GM19463 (cell line): ENCODE results near the gene DAGLA.
"Not testable (repeated sequence)": the region's sequence is repeated elsewhere in the genome, so short reads cannot be mapped to it uniquely, and the experiment has no call there.

Experiments used
- ATAC-seq: cut with Tn5 transposase; IDR thresholded peaks from one replicate; pipeline ENCODE4 v1.9.1; 2021; ENCODE audit warnings: mild to moderate bottlenecking, moderate library complexity; ENCODE audit not compliant: unreplicated experiment

The DAGLA gene

DNA sequence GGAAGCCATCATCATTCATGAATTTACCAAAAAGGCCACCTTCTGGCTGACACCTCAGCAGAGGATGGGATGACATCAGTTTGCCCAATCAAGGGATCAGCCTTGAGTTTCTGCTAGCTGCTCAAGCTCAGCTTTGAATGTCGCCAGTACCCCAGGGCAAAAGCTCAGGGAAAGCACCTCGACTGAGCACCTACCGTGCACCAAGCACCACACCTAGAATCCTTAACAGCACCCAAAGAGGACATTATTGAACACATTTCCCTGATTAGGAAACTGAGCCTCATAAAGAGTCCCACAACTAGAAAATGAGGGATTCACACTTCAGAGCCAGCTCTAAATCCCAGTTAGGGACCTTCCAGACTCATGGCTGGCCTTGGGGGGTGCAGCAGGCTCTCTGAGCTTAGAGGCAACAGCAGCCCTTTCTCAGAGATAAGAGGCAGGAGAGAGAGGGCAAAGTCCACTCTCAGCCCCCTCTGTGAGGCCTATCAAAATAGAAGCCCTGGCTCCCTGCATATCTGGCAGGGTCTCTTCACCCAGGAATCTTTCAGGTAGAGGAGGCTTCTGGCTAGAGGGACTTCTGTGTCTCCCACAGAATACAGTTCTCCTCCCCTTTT, 13.4 kb upstream of the DAGLA start:
- no peak for ATAC-seq

DNA sequence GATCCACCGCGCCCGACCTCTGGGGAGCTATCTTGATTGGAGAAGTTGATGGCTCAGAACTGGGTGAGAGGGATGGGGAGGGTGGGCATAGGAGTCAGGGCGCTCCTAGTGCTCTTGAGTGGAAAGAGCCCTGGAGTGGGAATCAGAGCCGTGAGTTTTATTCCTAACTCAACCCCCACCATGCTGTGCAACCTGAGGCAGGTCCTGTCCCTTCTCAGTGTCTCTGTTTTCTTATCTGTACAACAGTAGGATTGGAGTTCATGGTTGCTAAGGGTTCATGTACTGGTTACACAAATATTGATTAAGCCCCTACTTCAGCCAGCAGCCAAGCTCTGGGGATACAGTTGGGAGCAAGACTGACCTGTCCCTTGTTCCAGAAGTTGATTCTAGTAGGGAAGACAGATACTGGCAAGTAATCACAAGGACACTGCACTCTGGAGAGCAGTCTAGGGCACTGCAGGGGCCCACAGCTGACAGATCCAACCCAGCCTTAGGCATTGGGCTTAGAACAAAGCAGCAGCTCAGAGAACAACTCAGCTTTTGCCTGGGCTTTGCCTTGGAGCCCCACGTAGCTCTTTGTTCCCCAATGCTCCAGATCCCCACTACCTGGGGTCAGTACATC, 12.4 kb upstream of the DAGLA start:
- ATAC-seq: no peak

DNA sequence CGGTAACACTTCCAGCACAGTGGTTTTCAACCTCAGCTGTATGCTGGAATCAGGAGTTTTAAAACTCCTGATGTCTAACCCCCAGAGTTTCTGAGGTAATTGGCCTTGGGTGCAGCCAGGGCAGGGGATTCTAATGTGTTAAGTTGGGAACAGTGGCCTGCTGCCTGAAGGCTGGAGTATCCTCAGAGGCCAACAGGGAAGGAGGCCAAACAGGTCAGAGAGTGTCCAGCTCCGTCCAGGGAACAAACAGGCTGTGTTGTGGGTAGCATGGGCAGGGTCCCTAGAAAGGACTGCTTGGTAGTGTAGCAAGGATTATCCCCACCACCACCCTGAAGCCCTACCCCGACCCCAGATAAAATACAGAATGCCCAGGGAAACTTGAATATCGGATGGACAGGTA, 10.8 kb upstream of the DAGLA start:
- no peak for ATAC-seq

DNA sequence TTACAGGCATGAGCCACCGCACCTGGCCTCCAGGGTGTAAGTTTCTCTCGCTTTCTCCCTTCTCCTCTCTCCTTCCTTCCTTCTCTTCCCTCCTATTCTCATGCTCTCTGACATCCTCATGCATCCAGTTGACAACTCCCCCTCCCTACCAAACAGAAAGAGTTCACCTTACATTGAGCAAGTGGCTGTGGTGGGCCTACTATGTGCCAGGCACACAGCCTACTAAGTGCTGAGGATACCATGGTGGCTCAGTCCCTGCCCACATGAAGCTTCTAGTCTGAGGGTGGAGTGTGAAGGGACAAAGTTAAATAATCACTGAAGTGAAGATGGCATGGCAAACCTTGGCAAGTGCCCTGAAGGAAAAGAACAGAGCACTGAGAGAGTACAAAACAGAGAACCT, 9.6 kb upstream of the DAGLA start:
- no peak for ATAC-seq

DNA sequence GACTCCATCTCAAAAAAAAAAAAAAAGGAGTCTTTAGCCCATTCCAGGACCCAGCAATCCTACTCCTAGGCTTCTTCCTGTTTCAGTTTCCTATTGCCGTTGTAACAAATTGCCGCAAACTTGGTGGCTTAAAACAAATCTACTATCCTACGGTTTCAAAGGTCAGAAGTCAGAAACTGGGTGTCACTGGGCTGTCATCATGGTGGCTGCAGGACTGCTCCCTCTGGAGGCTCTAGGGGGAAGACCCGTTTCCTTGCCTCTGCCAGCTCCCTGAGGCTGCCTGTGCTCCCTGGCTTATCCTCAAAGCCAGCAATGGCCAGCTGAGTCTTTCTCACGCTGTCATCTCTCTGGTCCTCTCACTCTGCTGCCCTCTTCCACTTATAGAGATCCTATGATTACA, 8.7 kb upstream of the DAGLA start:
- no peak for ATAC-seq

DNA sequence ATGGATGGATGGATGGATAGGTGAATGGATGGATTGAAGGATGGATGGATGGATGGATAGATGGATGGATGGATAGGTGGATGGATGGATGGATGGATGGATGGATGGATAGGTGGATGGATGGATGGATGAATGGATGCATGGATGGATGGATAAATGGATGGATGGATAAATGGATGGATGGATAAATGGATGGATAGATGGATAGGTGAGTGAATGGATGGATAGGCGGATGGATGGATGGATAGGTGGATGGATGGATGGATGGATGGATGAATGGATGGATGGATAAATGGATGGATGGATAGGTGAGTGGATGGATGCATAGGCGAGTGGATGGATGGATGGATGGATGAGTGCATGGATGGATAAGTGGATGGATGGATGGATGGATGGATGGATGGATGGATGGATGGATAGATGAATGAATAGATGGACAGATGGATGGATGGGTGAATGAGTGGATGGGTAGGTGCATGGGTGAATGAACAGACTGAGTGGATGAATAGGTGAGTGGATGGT, 6.2 kb upstream of the DAGLA start:
- not testable (repeated sequence) for ATAC-seq

DNA sequence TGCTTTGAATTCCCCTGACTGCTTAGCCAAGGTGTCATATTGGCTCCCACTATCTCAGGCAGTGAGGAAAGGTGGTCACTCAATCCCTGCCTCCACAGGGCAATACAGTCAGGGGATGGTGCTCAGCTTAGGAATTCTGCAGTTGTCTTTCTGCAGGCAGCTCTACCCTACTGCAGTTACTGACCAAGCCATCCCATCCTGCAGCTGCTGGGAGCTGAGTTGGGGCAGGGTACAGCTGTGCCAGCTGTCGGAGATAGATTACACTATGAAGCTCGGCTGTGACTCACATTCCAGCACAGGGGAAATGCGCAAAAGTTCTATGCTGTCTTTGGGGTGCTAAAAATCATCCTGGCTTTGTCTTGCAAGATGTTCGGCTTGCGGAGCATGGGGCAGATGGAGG, 4.4 kb upstream of the DAGLA start:
- no peak for ATAC-seq

DNA sequence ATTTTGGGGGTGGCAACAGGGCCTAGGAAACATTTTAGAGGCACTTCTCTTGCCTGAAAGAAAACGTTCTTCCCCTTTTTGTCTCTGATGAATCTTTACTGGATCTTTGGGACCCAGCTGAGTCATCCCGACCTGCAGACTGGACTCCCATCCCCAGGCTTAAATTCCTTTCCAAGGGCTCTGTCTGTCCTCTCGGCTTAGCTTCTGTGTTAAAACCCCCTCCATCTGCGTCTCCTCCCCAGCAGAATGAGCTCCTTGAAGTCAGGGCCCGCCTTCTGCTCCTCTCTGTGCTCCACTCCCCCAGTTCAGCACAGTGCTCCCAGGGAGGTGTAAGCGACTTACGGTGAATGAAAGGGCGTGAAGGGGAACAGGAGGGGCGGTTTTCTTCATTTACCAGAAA, 895 bp upstream of the DAGLA start:
- no peak for ATAC-seq

DNA sequence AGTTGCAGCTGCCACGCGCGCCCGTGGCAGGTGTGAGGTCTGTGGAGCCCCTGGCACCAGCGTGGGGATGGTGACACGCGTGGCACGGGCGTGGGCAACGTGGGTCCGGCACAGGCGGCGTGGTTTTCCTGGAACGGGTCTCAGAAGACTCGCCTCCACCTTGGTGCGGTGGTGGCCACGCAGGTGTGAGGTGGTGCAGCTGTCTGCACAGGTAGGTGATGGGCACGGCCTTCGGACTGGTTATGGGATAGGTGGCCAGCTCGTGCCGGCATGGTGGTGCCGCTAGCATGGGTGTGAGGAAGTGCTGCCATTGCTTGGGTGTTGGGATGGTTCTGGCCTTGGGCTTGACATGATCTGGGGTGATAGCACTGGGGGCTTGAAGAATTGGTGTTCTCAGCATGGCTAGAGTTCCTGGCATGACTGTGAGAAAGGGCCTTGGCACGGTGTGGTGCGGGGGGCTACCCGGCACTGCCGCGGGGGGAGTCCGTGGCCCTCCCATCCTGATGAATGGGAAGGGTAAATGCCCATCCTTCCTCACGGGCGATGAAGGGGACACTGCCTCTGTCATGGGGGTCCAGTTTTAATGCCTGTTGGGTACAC, 531 bp downstream of the DAGLA start:
- ATAC-seq: no peak

DNA sequence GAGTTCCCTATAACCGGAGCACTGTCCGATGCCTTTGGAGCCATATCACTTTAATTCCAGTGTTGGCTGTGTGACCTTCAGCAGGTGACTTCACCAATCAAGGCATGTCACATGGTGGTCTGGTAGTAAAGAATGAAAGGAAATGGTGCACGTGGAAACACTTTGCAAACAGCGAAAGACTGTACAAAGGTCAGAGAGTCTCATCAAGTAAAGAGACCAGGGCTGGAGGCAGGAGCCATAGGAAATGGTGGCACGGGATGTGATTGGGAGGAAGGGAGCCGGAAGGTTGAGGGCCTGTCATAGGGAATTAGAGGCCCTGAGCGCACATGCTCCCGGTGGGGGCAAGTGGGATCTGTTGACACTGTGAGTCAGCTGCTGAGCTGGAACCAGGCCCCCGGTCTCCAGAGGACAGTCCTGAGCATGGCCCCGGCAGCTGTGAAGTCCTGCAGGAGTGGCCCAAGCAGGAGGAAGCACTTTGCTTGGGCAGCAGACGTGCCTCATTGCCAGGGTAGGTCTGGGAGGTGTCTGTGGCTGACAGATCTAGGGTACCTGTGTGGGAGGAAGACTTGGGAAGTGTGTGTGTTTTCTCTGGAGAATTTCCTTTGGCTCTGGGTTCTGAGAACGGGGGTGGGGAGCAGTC, 2.0 kb downstream of the DAGLA start:
- no peak for ATAC-seq

DNA sequence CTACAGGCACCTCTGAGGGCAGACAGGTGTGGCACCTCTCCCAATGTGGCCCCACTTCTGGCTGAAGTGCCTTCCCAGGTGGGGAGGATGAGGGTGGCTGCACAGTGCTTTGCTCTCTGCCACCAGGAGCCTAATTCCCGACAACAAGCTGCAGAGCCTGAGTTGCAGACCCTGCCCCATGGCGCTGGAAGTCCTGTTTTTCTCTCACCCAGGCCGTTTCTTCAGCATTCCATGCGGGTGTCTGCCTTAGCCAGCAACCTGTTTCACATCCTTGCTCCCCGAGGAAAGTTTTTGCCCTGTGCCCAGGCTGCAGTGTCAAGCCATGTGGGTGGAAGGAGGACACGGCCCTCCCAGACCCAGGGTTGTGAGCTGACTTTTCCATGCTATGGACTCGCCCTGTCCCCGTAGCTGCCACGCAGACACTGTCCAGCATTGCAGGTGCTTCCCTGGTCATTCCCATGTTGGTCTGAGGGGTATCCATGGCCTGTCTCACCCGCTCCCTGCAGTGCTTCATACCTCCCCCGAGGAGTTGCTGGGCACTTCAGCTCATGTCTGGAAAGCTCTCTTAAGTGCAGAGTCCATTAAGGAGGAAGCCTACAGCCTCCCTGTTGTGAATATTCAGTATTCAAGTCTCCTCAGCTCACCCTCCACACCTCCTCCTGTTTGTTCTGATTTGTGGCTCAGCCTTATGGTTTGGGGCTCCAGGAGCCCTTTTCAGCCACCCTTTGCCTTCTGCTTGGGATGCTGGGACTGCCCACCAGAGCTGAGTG, 2.9 kb downstream of the DAGLA start:
- ATAC-seq: no peak

DNA sequence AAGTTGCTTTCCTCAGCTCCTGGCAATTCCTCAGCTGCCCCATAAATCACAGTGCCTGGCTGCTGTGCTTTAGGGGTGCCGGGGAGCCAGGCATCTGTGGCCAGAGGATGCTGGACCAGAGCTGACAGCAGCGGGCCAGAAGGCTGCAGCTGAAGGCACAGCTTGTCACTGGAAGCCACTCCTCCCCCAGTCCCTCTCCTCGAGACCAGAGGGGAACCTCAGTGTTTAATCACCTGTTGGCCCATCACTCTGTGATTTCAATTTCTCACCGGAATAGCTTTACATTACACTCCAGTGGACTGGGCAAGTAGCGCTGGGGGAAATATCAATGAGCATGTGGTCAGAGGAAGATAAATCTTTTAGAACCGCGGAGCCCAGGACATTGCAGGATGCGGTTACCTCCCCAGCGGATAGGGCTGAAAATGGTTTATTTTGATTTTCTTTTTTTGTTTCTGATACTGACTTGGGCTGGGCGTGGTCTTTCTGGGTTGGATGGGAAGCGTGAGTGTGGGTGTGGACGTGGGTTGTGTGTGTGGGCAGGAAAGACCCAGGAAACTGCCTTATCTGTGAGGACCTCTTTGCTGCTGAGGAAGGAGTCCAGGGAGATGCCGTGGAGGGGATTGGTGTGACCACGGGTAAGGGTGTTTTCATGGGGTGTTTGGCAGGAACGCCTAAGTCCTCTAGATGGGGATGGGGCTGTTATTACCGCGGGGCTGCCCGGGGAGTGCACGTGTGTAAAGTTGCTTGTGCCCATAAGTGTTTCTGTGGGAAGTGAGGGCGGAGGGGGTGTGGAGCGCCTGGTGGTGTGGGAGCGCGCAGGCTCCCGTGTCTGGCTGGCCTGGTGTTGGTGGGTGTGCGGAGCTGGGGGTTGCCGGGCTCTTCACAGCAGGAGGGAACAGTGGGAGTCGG, 4.0 kb downstream of the DAGLA start:
- no peak for ATAC-seq

DNA sequence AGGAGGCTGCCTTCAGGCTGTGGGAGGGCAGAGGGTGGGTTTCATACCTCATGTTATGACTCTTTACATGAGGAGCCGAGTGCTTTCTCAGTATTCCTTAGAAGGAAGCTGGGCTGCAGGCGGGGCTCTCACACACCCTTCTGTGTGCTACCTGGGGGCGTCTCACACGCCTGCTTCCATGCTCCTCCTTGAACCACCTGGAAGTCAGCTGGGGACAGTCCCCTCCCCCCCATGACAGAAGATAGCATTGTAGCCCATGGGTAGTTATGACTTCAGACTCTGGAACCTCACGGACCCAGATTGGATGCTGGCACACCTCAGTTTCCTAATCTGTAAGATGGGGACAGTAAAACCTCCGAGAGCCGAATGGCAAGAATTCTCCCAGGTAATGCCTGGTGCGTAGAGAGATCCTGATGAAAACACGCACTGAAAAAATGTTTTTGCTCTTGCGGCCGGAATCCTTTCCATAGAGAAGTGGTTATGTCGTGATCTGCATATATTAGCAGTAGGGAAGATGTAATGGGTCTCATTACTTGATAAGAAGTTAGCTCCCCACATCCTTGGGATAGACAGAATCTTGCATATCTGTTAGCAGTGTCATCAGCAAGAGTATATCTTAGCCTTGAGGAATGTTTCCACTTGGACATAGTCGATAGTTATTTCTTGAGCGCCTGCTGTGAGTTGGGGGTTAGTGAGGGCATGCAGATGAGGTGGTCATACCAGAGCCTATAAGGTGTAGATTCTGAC, 4.9 kb downstream of the DAGLA start:
- ATAC-seq: no peak

DNA sequence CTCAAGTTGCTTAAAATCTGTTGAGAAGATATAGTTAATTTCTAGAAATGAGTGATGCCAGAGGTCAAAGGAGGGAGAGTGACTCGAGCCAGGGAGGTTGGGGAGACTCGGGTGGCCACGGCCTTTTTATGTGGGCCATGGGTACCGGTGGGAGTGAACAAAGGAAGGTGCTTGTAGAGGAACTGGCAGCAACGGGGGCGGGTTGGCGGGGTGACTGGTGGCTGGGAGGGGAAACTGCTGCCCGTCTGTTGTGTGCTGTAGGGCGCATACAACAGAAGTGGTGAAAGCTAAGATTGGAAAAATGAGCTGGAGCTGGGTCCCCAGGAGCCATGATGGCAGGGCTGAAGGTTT, 5.4 kb downstream of the DAGLA start:
- no peak for ATAC-seq

DNA sequence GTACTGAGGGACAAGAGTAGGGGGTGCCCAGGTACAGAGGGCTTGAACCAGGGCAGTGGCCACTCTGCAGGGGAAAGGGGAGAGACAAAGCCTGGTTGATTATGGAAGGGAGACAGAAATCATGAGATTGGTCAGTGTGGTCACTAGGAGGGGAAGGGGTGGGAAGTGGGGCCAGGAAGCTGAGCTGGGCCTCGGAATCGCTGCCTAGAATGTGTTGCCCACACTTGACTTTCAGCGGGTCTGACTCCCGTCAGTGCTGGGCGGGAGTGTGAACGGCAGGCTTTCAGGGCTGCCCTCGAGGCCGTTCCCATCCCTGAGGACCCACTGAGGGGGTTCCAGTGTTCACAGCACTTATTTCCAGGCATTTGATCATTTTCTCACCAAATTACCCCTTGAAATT, 5.9 kb downstream of the DAGLA start:
- no peak for ATAC-seq

DNA sequence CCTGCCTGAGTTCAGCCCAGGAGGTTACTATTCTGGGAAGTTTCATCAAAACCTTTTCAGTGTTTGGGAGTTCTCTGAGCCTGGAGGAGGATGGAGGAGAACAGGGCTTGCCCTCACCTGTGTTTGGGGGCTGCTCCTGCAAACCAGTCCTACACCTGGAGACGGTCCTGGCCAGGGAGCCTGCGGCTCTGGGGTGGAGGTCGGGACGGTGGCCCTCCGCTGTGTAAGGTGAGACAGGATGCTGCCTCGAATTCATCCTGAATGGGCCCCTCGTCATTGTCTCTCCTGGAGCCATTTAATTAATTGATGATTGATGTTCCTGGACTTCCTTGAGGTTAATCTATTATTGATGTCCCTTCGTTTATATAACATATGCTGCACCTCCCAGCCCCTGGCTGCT, 6.3 kb downstream of the DAGLA start:
- ATAC-seq: no peak

DNA sequence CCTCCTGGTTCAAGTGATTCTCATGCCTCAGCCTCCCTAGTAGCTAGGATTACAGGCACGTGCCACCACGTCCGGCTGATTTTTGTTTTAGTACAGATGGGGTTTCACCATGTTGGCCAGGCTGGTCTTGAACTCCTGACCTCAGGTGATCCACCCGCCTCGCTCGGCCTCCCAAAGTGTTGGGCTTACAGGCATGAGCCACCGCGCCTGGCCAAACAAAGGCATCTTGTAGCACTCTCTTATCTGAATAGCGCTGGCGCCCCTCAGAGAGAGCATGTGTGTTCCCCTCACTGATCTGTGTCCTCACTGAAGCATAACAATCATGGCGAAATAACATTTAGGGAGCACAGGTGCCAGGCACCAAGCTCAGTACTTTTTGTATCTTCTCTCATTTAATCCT, 7.2 kb downstream of the DAGLA start:
- no peak for ATAC-seq

DNA sequence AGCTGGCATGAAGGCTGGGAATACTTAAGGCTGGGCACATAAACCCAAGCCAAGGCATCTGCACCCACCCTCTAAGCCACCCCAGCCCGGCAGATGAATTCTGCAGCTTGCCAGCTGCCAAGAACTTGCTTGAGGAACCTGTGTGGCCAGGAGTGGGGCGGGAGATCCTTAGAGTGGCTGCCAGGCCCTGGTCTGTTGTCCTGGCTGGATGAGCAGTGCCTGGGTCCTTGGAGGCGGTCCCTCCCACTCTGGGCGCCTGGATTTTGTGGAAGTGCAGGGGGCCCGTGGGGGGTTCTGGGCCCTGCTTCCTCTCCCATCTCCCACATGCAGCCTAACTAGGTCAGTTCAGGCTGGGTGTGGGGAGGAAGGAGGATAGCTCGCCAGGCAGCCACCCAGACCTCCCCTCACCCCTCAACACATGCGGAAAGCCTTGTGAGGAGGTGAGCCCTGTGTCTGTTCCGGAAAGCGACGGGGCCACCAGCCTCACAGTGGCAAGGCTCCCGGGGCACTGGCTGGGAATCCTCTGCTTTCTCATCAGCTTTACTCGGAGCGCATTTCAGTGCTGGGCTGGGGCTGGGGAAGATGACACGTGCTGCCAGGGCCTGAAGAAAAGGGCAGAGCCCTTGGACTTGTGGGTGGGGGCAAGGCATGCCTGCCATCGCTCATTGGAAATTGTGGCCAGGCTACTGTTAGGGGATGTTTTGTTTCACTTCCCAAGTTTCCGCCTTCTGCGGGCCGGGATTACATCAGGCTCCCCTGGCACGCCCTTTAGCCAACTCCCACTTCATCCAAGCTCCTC, 8.4 kb downstream of the DAGLA start:
- no peak for ATAC-seq

DNA sequence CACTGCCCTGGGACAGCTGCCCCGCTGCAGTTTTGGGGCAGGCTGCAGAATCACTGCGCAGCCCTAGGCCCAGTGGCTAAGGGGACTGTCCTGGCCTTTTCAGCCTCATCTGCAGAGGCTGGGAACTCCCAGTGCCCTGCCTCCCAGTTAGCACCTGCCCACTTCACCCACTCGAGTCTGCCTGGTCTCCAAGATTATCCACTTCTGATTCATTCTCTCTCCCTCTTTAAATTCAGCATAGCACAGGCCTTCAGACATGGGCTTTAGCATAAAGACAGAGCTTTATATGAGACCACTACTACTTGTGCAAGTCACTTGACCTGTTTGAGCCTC, 8.9 kb downstream of the DAGLA start:
- no peak for ATAC-seq
